Mesodermal cell (in vitro differentiated cells): ENCODE measurements around the gene FDXR.

ENCODE experiments used
- H3K27ac ChIP-seq: 2 replicates; pipeline ENCODE4 v1.7.0; 2013; ENCODE audit warnings: mild to moderate bottlenecking, low read depth, low read length, moderate library complexity; ENCODE audit not compliant: severe bottlenecking
- H3K36me3 ChIP-seq: 2 replicates; pipeline ENCODE4 v1.7.1; 2013; ENCODE audit warnings: mild to moderate bottlenecking, low read length, moderate library complexity; ENCODE audit not compliant: control insufficient read depth, insufficient read depth
- H3K4me1 ChIP-seq: one replicate; pipeline ENCODE4 v1.7.1; 2013; ENCODE audit warnings: mild to moderate bottlenecking, low read length; ENCODE audit not compliant: insufficient read depth, control insufficient read depth, poor library complexity, severe bottlenecking
- H3K4me3 ChIP-seq: 2 replicates; pipeline ENCODE4 v1.7.0; 2013; ENCODE audit warnings: low read length, control low read depth, mild to moderate bottlenecking; ENCODE audit not compliant: insufficient read depth, poor library complexity, severe bottlenecking; ENCODE audit errors: extremely low read depth
- H3K9me3 ChIP-seq: 2 replicates; pipeline ENCODE4 v1.7.1; 2013; ENCODE audit warnings: mild to moderate bottlenecking, low read length, moderate library complexity; ENCODE audit not compliant: control insufficient read depth
- WGBS, 2 experiments: methylation state at CpG; one replicate each; pipeline ENCODE4 v1.1.5; 2013; ENCODE audit warnings: missing lambda C conversion rate in 2 of 2; ENCODE audit not compliant: insufficient coverage in 2 of 2; 5-methylcytosine and 5-hydroxymethylcytosine counted together

The FDXR gene

DNA sequence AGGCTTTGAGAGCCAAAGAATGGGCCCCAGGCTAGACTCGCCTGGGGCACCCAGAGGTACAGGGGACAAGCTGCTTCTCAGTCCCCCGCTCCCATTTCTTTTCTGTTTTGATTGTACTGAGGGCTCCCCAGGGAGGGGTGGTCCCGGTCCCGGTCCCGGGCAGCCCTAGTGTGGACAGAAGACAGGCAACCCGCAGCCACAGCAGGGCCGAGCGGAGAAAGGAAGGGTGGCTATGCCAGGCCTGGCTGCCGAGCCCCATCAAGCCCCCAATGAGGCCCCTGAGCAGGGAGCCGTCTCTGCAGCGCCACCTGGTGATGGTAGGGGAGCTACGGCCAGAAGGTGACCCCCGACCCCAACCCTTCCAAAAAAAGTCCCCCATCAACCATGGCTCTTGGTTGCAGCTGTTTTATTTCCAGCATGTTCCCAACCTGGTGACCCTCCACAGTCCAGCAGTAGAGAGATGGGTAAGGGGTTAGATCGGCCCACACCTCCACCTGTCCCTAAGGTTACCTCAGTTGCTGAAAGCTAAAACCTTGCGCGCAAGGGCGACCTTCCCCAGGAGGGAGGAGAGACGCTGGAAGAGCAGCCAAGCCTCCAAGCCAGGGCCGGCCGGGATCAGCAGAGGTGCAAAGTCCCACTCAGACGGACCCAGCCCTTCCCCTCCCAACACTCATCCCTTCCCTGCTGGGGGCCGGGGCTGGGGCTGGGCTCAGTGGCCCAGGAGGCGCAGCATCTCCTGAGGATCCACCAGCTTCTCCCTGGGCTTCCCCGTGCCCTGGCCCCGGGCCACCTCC lies 10.5 kb downstream of the FDXR start:
- no peaks in the 10 kb centered on the region for H3K9me3 ChIP-seq
- H3K36me3 ChIP-seq: peaks cover 27% of the 10 kb centered on the region
- 25 to 50% methylated on average over 7 to 19 of the region's 25 CpGs for WGBS, 2 experiments
- H3K27ac ChIP-seq: no peak overlapping the region
- H3K4me1 ChIP-seq: no peaks in the 10 kb centered on the region
- H3K4me3 ChIP-seq: no peak overlapping the region

DNA sequence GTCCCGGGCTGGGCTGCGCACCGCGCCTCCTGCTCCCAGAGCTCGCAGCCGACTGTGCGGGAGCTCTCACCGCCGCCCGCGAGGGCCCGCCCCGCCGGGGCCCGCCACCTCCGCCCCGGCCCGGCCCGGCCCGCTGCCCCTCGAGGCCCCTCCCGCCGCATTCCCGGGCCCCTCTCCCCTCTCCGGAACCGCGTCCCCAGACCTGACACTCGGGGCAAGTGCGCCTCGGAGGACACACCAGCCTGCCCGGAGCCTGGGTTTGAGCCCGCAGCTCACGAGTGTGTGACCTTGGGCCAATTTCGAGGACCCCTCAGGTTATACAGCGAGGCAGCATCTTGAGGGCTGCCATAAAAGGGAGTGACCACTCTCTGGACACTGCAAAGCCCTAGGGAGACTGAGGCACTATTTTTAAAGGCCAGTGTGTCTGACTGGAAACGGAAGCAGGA lies 11.1 kb downstream of the FDXR start:
- no peaks in the 10 kb centered on the region for H3K4me1 ChIP-seq
- H3K27ac ChIP-seq: no peak overlapping the region
- H3K36me3 ChIP-seq: peaks cover 26% of the 10 kb centered on the region
- H3K4me3 ChIP-seq: no peak overlapping the region
- 7 to 10% methylated on average over 26 to 36 of the region's 36 CpGs for WGBS, 2 experiments
- no peaks in the 10 kb centered on the region for H3K9me3 ChIP-seq

DNA sequence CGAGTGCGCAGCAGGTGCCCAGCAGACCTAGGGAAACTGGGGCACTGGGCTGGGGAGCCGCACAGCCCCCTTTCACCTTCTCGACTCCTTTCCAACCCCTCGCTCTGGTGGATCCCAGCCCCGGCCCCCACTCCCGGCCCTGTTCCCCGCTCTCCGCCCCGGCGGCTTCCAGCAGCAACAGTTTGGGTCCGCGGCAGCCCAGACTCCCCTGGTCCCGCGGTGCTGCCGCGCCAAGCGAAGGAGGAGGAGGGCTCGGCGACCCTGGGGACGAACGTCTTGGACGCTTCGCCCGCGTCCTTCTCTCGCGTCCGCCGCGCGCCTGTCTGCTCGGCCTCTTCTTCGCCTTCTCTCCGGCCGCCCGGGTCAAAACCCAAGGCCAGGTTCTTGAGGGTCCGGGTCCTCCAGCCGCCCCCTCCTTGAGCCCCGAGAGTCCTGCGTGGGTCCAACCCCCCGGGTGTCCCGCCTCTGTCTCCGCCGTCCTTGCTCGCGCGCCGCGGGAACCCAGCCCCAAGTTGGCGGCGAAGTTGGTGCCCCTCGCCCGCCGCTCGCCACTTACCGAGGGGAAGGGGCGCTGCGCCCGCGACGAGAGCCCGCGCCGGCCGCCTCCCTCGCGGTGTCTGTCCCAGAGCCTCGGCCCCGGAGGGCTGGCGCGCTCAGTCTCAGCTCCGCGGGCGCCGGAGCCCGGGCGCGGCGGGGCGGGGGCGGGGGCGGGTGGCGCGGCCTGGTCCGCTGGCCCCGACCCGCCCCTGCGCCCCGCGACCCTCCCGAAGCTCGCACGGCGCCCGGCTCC lies 11.7 kb downstream of the FDXR start:
- Histone ChIP-seq H3K27ac (no peak overlapping the region), H3K4me3 (peak overlapping the region; percentile 2), H3K4me1 (no peaks in the 10 kb centered on the region), H3K9me3 (no peaks in the 10 kb centered on the region), H3K36me3 (peaks cover 22% of the 10 kb centered on the region)
- 2% methylated on average over 50 to 80 of the region's 96 CpGs for WGBS, 2 experiments

DNA sequence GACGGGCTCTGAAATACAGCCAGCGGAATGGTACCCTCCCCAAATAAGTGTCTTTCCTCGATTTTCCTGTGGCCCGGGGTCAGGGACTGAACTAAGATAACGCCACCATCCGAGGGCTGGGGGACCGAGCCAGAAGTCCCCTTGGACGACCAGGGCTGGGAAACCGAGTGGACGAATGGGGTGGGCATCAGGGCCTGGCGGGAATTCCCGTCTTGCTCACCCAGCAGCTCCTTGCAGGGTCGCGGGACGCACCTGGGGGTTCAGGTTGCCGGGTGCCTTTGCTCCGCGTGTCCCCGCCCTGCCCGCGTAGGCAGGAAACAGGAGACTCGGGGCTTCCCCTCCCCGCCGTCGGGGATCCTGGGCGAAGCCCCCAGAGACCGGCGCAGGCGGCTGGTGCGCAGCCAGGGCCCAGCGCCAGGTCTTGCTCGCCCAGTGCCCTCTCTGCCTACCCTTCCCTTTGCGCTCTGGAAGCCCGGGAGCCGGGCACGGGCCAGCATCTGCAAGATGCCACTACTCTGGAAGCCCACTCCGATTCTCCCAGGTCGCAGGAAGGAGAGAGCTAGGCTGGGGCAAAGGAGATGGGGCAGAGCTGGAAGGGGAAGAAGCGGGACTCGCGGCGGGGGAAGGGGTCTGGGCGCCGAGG lies 12.4 kb downstream of the FDXR start:
- Histone ChIP-seq H3K4me3 (no peak overlapping the region), H3K9me3 (no peaks in the 10 kb centered on the region), H3K36me3 (peaks cover 15% of the 10 kb centered on the region), H3K4me1 (no peaks in the 10 kb centered on the region), H3K27ac (no peak overlapping the region)
- WGBS, 2 experiments: 8 to 9% methylated on average over 27 to 35 of the region's 44 CpGs

DNA sequence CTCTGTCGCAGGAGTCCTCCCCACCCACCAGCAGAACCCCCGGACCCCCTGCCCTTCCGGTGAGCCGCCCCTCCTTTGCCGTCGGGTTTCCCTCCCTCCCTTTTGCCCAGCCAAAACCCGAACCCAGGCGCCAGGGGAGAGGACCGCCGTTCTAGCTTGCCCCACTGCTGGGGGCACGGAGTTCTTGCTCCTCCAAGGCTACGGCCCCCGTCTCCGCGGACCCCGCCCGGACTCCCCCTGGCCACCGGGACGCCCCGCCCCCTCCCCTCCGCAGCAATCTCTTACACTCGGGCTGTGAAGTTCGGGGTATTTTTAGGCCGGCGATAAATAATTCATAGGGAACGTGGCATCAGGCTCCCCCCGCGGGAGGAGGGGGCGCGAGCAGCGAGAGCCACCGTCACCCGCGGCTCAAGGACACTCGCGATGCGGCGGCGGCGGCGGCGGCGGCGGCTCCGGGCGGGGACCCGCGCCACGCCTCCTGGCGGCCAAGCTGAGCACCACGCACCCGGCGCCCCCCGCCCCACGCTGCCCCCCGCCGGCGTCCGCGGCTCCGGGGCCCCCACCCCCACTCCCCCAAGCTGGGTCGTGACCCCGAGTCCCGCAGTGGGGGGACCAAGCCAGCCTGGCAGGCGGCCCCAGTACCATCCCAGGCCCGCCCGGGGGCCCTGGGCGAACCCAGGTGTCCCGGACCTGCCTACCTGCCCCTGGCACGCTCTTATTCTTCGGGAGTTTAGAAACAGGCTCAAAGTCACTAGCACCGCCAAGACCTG lies 13.2 kb downstream of the FDXR start, which contains the start of gene GRIN2C:
TSS of gene GRIN2C (minus strand) at position 427 of the 770 bp plus-strand sequence. CDS start 4,793 bp downstream, outside the sequence.
- H3K9me3 ChIP-seq: no peaks in the 10 kb centered on the region
- H3K36me3 ChIP-seq: peaks cover 14% of the 10 kb centered on the region
- H3K4me1 ChIP-seq: no peaks in the 10 kb centered on the region
- 7 to 13% methylated on average over 26 to 33 of the region's 72 CpGs for WGBS, 2 experiments
- H3K4me3 ChIP-seq: peak within 1 kb of the TSS; percentile 17
- H3K27ac ChIP-seq: no peak within 1 kb of the TSS

DNA sequence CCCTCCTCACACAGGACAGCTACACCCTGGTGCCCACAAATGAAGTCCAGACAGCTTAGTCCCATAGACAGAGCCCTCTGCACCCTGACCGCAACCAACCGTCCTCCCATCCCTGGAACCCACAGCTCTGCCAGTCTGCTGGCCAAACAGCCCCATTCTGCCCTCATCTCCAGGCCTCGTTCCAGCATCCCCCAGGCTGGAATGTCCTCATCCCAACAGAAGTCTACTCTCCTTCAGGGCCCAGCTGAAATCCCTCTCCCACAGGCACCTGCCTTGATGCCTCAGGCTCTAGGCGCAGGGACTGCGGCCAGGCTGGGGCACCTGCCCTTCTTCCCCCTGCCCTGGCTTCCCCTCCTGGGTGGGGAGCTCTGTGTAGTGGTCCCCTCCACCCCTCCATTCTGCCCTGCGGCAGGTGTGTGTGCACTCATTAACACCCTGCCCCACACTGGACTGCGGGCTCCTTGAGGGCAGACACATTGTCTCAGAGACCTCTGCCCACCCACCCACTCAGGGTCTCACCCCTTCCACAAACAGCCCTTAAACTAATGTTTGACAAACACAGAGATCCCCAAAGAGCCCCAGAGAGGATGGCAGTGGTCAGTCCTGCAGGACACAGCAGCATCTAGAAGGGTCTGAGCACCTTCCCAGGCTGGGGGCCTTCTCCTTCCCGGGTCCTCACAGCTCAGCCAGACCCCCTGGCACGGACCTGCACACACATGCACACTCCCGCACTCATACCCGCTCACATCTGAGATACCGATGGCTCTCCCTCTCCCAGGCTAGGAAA lies 13.9 kb downstream of the FDXR start:
- Histone ChIP-seq H3K27ac (no peak overlapping the region), H3K4me3 (no peak overlapping the region), H3K9me3 (no peaks in the 10 kb centered on the region), H3K36me3 (peaks cover 7% of the 10 kb centered on the region), H3K4me1 (no peaks in the 10 kb centered on the region)
- 58 to 59% methylated on average over 7 to 12 of the region's 12 CpGs for WGBS, 2 experiments

DNA sequence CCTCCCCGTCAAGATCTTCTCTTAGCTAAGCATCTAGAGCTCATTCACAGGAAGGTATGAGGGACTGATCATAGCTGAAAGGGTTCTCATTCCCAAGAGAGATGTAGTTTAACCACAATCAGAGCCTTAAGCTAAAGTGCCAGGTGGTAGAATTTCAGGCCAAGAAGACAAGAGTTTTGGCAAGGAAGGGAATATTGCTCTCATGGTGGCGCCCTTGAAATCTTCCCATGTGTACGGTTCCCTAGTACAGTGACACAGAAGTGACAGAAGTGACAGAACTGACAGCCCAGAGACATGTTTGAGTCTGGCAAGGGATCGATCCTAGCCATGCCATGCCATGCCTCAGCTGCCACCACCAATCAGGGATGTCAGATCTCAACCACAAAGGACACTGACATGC lies 15.6 kb downstream of the FDXR start:
- Histone ChIP-seq H3K27ac (no peak overlapping the region), H3K9me3 (no peaks in the 10 kb centered on the region), H3K4me3 (no peak overlapping the region), H3K36me3 (no peaks in the 10 kb centered on the region), H3K4me1 (no peaks in the 10 kb centered on the region)
- WGBS, 2 experiments: 80 to 81% methylated on average over 3 of the region's 4 CpGs

DNA sequence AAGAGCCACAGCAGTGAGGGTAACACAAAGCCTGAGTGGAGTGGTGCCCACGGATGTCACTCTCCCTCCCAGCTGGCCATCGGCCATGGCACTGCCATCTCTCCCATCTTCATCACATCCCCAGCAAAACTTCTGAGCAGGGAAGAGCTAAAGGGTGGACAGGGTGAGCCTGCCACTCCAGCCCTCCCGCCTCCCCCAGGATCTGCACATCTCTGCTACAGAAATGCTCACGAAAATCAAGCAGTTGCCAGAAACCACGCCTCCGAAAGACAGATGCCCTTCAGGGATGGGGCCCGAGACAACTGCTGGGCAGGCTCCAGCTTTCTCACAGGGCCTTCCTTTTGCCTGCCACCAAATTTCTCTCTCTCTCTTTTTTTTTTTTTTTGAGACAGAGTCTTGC lies 16.7 kb downstream of the FDXR start:
- Histone ChIP-seq H3K9me3 (no peaks in the 10 kb centered on the region), H3K36me3 (no peaks in the 10 kb centered on the region), H3K4me1 (no peaks in the 10 kb centered on the region), H3K4me3 (no peak overlapping the region), H3K27ac (no peak overlapping the region)
- WGBS, 2 experiments: 79% methylated on average over 5 to 7 of the region's 7 CpGs

DNA sequence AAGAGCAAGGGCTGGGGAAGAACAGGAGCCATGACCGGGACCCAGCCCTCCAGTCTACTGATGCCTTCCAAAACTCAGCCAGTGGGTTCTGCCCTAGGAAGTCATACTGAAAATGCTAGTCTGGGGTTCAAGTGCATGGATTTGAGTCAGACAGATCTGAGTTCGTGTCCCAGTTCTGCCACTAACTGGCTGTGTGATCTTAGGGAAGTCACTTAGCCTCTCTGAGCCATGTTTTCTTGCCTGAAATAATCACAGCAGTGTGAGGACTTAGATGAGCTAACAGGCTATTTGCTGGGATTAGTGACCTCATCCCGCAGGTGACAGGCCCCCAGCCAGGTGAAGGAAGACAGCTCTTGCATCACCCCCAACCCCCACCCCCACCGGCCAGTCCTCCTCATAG lies 17.5 kb downstream of the FDXR start:
- H3K27ac ChIP-seq: no peak overlapping the region
- no peaks in the 10 kb centered on the region for H3K36me3 ChIP-seq
- no peaks in the 10 kb centered on the region for H3K9me3 ChIP-seq
- no peaks in the 10 kb centered on the region for H3K4me1 ChIP-seq
- whole genome bisulfite sequencing, 2 experiments: 77 to 96% methylated on average over 3 to 4 of the region's 4 CpGs
- no peak overlapping the region for H3K4me3 ChIP-seq
